Skeletal muscle cell (primary cell): ENCODE data around the gene HSD11B1L.
A peak's percentile ranks its signal among the peaks of the same experiment; 100 is the strongest.
"Not testable (repeated sequence)": the region's sequence is repeated elsewhere in the genome, so short reads cannot be mapped to it uniquely, and the experiment has no call there.

Experiments used
- DNase-seq: peaks from one replicate; pipeline ENCODE4 v3.0.0-alpha.2; 2010; ENCODE audit warnings: low read depth
- H3K4me3 ChIP-seq: 2 replicates; pipeline ENCODE4 v1.5.1; 2011; ENCODE audit warnings: low read depth, mild to moderate bottlenecking, control low read depth, low read length, moderate library complexity

Gene HSD11B1L

DNA sequence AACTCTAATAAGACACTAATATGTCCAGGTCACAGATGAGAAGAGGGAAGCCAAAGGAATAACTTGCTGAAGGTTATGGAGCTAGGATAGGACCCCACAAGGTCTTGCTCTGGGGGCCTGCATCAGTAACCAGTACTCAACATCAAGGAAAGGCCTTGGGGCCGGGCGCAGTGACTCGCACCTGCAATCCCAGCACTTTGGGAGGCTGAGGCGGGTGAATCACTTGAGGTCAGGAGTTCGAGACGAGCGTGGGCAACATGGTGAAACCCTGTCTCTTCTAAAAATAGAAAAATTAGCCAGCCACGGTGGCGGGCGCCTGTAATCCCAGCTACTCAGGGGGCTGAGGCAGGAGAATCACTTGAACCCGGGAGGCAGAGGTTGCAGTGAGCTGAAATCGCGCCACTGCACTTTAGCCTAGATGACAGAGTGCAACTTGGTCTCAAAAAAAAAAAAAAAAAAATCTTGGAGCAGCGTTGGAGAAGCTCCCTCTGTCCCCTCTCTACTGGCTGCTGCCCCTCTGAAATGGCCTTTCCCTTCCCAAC is 37.3 kb downstream of the HSD11B1L start:
- DNase-seq = peak; percentile 17
- H3K4me3 ChIP-seq = peak overlapping the region; percentile 97

GRCh38 chr19:5718579-5719273 is 37.9 kb downstream of the HSD11B1L start:
- H3K4me3 ChIP-seq = peak overlapping the region; percentile 97
- peak; percentile 70 for DNase-seq

- DNase-seq = no peak
- H3K4me3 ChIP-seq = peak overlapping the region; percentile 97
Measured at GRCh38 chr19:5719274-5719960, 38.6 kb downstream of the HSD11B1L start.

- peak; percentile 95 for DNase-seq
- peak within 1 kb of the TSS; percentile 97 for H3K4me3 ChIP-seq
Measured at GRCh38 chr19:5719961-5720790, 39.3 kb downstream of the HSD11B1L start, which contains the start of the genes CATSPERD and LONP1. Gene CATSPERD, plus strand, starts transcription at chr19:5720637. Its CDS starts 101 bp downstream, at chr19:5720738. Gene LONP1, minus strand, starts transcription at chr19:5720146. Its CDS starts 14 bp downstream, at chr19:5720132.

- no peak for DNase-seq
- no peak overlapping the region for H3K4me3 ChIP-seq
Measured at GRCh38 chr19:5727453-5728050, 46.7 kb downstream of the HSD11B1L start.

DNA sequence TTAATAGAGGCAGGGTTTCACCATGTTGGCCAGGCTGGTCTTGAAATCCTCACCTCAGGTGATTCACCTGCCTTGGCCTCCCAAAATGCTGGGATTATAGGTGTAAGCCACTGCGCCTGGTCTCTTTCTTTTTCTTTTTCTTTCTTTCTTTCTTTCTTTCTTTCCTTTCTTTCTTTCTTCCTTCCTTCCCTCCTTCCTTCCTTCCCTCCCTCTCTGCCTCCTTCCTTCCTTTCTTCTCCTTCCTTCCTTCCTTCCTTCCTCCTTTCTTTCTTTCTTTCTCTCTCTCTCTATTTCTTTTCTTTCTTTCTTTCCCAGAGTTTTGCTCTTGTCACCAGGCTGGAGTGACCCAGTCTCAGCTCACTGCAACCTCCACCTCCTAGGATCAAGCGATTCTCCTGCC is 52.3 kb downstream of the HSD11B1L start:
- not testable (repeated sequence) for DNase-seq, H3K4me3 ChIP-seq
